HG02763 (cell line): ENCODE results near the gene IDH1.
A peak's percentile ranks its signal among the peaks of the same experiment; 100 is the strongest.
"Not testable (repeated sequence)": the region's sequence is repeated elsewhere in the genome, so short reads cannot be mapped to it uniquely, and the experiment has no call there.

Experiments
- ATAC-seq: cut with Tn5 transposase; IDR thresholded peaks from one replicate; pipeline ENCODE4 v1.9.1; 2021; ENCODE audit warnings: mild to moderate bottlenecking, moderate library complexity; ENCODE audit not compliant: unreplicated experiment

The IDH1 gene

GRCh38 chr2:208256849-208257813 lies 2.3 kb upstream of the IDH1 start:
- ATAC-seq, result not testable (repeated sequence)

GRCh38 chr2:208256192-208256782 lies 1.4 kb upstream of the IDH1 start:
- no peak for ATAC-seq

- peak; percentile 11 for ATAC-seq
Measured at GRCh38 chr2:208255557-208256106, 761 bp upstream of the IDH1 start.

- ATAC-seq, result peak; percentile 76
Measured at GRCh38 chr2:208254118-208254870, 577 bp downstream of the IDH1 start.

- no peak for ATAC-seq
Measured at GRCh38 chr2:208253600-208254117, 1.2 kb downstream of the IDH1 start.

GRCh38 chr2:208252716-208253492 lies 2.0 kb downstream of the IDH1 start:
- no peak for ATAC-seq

GRCh38 chr2:208251098-208251497 lies 3.8 kb downstream of the IDH1 start:
- no peak for ATAC-seq

GRCh38 chr2:208250388-208250787 lies 4.5 kb downstream of the IDH1 start:
- no peak for ATAC-seq

GRCh38 chr2:208249296-208249695 lies 5.6 kb downstream of the IDH1 start:
- ATAC-seq, result no peak

- no peak for ATAC-seq
Measured at GRCh38 chr2:208248601-208249000, 6.3 kb downstream of the IDH1 start.

GRCh38 chr2:208245746-208246145 lies 9.1 kb downstream of the IDH1 start:
- no peak for ATAC-seq

GRCh38 chr2:208244422-208244821 lies 10.4 kb downstream of the IDH1 start:
- no peak for ATAC-seq

GRCh38 chr2:208240619-208241209 lies 14.2 kb downstream of the IDH1 start:
- ATAC-seq, result no peak

- ATAC-seq, result no peak
Measured at GRCh38 chr2:208239770-208240493, 14.9 kb downstream of the IDH1 start.

GRCh38 chr2:208235860-208236259 lies 19.0 kb downstream of the IDH1 start:
- ATAC-seq, result no peak

- no peak for ATAC-seq
Measured at GRCh38 chr2:208234786-208235185, 20.1 kb downstream of the IDH1 start.

- no peak for ATAC-seq
Measured at GRCh38 chr2:208228476-208228875, 26.4 kb downstream of the IDH1 start.

GRCh38 chr2:208227581-208228232 lies 27.2 kb downstream of the IDH1 start:
- no peak for ATAC-seq

- ATAC-seq, result no peak
Measured at GRCh38 chr2:208224802-208225201, 30.1 kb downstream of the IDH1 start.
